Fibroblast of the aortic adventitia (primary cell): ENCODE measurements around the gene CALD1. TPM values are rescaled to one million over a fixed set of nuclear protein-coding genes. Genes with fewer than 3 reads are reported as not detected.

ENCODE experiments used
- DNase-seq: peaks from one replicate; pipeline ENCODE4 v3.0.0-alpha.2; 2010; ENCODE audit warnings: low read depth
- H3K4me3 ChIP-seq: 2 replicates; pipeline ENCODE4 v1.5.1; 2011; ENCODE audit warnings: low read depth, mild to moderate bottlenecking, control low read depth, low read length, moderate library complexity
- CTCF ChIP-seq: IDR thresholded peaks from 2 replicates; pipeline ENCODE4 v1.5.1; 2011; ENCODE audit warnings: mild to moderate bottlenecking, low read length, control low read depth, inconsistent platforms; ENCODE audit not compliant: insufficient read depth
- total RNA-seq: library from RNA; depleted of rRNA; stranded (reverse); fragments of >200 nt; gene quantifications from 2 replicates; pipeline ENCODE4 v1.2.3, GENCODE V29; 2012; ENCODE audit warnings: low replicate concordance

CALD1 gene
- total RNA-seq, result 201 and 686 TPM in 2 replicates

- no peak for TF ChIP-seq CTCF
- peak within 1 kb of the TSS; percentile 69 for H3K4me3 ChIP-seq
- DNase-seq, result peak; percentile 99
These were observed at the start of gene CALD1 for GRCh38 chr7:134778941-134779740. TSS of gene CALD1 (plus strand) at chr7:134779634. CDS start at chr7:134867734, 88,100 bp downstream.

- DNase-seq, result no peak
- H3K4me3 ChIP-seq, result no peak overlapping the region
- no peak for TF ChIP-seq CTCF
These were observed 49.5 kb upstream of the CALD1 start for GRCh38 chr7:134729895-134730294.

GRCh38 chr7:134730411-134730829, 49.0 kb upstream of the CALD1 start:
- peak; percentile 85 for DNase-seq
- H3K4me3 ChIP-seq, result peak overlapping the region; percentile 19
- TF ChIP-seq CTCF, result no peak

GRCh38 chr7:134731616-134732015, 47.8 kb upstream of the CALD1 start:
- H3K4me3 ChIP-seq, result no peak overlapping the region
- TF ChIP-seq CTCF, result no peak
- DNase-seq, result no peak

GRCh38 chr7:134732728-134733127, 46.7 kb upstream of the CALD1 start:
- no peak for DNase-seq
- no peak overlapping the region for H3K4me3 ChIP-seq
- TF ChIP-seq CTCF, result no peak

- no peak for DNase-seq
- no peak for TF ChIP-seq CTCF
These were observed 43.1 kb upstream of the CALD1 start for GRCh38 chr7:134736381-134736780.

More at GRCh38 chr7:134736381-134736780, 43.1 kb upstream of the CALD1 start:
- H3K4me3 ChIP-seq, result no peak overlapping the region
